T-helper 2 cell treated with Interferon-gamma antibody and Interleukin-4, amounts not matched to agents 5 μg/mL and 100 μg/mL, for 36 hours (primary cell): ENCODE results near the gene MEIS2.

ENCODE experiments used
- DNase-seq: peaks from one replicate; pipeline ENCODE4 v3.0.0; 2021; ENCODE audit warnings: low spot score
- H3K27ac Mint-ChIP-seq: one replicate; pipeline ENCODE4 v1.8.0; 2021; ENCODE audit warnings: mild to moderate bottlenecking, mixed read lengths
- H3K27me3 Mint-ChIP-seq: one replicate; pipeline ENCODE4 v1.8.0; 2021; ENCODE audit warnings: low read depth, mixed read lengths
- H3K36me3 Mint-ChIP-seq: one replicate; pipeline ENCODE4 v1.8.0; 2021; ENCODE audit warnings: low read depth, mixed read lengths
- H3K4me1 Mint-ChIP-seq: one replicate; pipeline ENCODE4 v1.8.0; 2021; ENCODE audit warnings: low read depth, mixed read lengths
- H3K4me3 Mint-ChIP-seq: one replicate; pipeline ENCODE4 v1.8.0; 2022; ENCODE audit warnings: mild to moderate bottlenecking, moderate library complexity, mixed read lengths
- H3K9me3 Mint-ChIP-seq: one replicate; pipeline ENCODE4 v1.8.0; 2021; ENCODE audit warnings: mixed read lengths

Gene MEIS2

DNA sequence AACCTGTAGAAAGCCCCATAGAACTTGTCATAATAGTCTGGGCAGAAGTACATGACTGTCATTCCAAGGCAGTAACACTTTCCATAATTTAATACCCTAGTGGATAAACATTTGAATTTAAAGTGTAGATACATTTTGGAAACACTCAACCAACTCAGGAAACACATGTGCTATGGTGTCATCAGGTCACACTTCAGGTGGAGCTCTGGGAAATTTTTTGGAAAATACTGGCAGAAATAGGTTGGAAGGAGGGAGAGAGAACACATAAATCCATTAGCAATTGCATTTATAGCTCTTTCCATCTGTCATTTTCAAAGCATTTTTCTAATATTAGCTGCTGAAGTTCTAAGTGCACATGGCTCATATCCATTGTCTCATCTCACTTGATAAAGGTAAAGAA is 135.7 kb downstream of the MEIS2 start:
- DNase-seq = no peak
- Mint-ChIP-seq H3K27ac (no peak overlapping the region), H3K4me3 (no peak overlapping the region), H3K27me3 (no peaks in the 10 kb centered on the region), H3K4me1 (no peaks in the 10 kb centered on the region), H3K9me3 (no peaks in the 10 kb centered on the region), H3K36me3 (no peaks in the 10 kb centered on the region)

DNA sequence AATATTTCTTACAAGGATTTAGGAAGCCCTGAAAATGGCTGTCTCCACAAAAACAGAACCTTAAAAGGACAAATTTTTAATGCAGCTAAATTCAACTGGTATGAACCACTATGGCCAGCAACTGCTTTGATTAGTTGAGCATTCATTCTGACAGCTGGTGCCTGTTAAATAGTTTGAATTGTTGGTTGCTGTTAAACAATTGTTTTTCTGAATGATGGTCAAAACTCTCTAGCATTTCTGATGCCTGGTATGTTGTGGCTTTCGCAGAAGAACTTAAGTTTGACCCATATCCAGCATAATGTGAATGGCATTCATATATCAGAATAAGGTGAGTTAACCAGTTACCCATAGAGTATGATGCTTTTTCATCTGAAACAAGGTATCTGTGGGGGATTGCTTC is 138.4 kb downstream of the MEIS2 start:
- H3K27me3 Mint-ChIP-seq = no peaks in the 10 kb centered on the region
- no peaks in the 10 kb centered on the region for H3K4me1 Mint-ChIP-seq
- no peaks in the 10 kb centered on the region for H3K9me3 Mint-ChIP-seq
- no peak for DNase-seq
- no peak overlapping the region for H3K4me3 Mint-ChIP-seq
- H3K36me3 Mint-ChIP-seq = no peaks in the 10 kb centered on the region
- no peak overlapping the region for H3K27ac Mint-ChIP-seq

DNA sequence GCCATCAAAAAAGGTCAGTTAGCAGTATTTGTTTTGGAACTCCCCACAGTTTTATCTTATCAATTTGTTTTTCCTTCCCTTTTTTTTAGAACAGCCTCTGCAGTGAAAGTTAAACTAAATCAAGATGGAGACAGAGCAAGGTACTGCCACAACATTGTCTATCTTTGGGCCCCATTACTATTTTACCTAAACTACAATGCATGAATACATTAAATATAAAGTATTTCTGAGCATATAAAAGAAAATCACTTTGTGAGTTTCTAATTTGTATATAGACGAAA is 139.5 kb downstream of the MEIS2 start:
- H3K4me3 Mint-ChIP-seq = no peak overlapping the region
- no peak for DNase-seq
- no peak overlapping the region for H3K27ac Mint-ChIP-seq
- no peaks in the 10 kb centered on the region for H3K27me3 Mint-ChIP-seq
- no peaks in the 10 kb centered on the region for H3K9me3 Mint-ChIP-seq
- no peaks in the 10 kb centered on the region for H3K4me1 Mint-ChIP-seq
- H3K36me3 Mint-ChIP-seq = no peaks in the 10 kb centered on the region

DNA sequence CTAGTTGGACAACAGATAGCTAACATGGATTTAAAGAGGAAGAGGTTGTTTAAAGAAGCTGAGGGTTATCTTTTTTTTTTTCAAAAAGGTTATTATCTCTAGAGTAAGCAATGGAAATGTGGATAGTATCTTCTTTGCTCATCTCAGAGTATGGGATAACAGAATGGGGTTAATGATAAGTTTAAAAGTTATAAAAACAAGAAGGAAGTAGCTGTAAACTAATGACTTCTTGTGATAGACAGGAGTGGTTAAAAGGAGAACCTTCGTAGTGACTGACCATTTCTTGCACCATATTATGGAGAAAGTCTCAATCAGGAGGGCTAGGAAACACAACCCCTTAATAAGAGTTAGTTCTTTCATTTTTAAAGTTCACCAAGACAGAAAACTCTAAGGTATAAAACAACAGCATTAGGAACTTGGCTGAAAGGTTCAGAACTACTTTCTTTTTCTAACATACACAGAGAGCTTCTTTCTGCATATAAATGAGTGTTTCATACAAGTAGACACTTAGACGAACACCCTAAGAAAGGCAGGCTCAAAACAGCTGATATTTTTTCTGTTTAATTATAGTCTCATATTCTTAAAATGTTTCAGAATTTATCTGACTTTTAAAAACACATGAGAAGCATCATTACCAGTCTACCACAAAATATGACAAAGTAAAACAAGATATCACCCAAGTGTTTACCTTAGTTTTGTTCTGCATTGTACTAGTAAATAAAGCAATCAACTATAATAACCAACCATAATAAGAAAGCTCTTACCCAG is 140.0 kb downstream of the MEIS2 start:
- no peak for DNase-seq
- Mint-ChIP-seq H3K4me3 (no peak overlapping the region), H3K27me3 (no peaks in the 10 kb centered on the region), H3K9me3 (no peaks in the 10 kb centered on the region), H3K27ac (no peak overlapping the region), H3K4me1 (no peaks in the 10 kb centered on the region), H3K36me3 (no peaks in the 10 kb centered on the region)

DNA sequence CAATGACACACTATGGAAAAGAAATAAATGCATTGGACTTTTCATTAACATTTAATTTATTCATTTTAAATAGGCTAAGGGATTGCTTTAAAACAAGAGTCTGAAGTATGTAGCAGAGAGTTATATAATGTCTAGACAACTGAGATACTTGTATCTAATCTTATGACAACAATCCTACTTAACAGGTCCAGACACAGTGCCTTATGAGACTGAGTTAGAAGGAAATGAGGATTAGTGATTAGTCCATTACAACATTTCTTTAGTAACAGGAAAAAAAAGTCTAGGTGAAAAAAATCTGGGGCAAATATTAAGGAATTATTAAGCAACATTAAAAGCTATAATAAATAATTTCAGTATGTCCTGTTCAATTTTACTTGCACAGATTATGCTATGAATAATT is 140.6 kb downstream of the MEIS2 start:
- DNase-seq = no peak
- no peaks in the 10 kb centered on the region for H3K36me3 Mint-ChIP-seq
- no peaks in the 10 kb centered on the region for H3K27me3 Mint-ChIP-seq
- H3K4me3 Mint-ChIP-seq = no peak overlapping the region
- H3K27ac Mint-ChIP-seq = no peak overlapping the region
- H3K9me3 Mint-ChIP-seq = no peaks in the 10 kb centered on the region
- no peaks in the 10 kb centered on the region for H3K4me1 Mint-ChIP-seq

DNA sequence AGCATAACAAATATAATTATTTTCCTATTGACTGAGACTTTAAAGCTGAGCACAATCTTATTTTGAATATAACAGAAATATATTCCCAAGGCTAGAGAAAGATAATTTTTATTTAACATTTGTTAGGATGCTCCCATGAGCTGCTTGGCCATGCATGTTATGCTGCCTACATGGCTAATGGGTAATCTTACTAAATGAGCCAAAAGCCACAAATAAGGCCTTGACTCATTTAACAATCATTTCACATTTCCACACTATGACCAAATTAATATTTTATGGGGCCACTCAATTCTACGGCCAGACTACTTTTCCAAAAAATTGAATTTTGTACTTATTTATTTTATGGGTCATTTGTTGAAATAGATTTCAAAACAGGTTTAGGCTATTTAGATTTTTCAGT is 141.7 kb downstream of the MEIS2 start:
- Mint-ChIP-seq H3K4me1 (no peaks in the 10 kb centered on the region), H3K4me3 (no peak overlapping the region), H3K36me3 (no peaks in the 10 kb centered on the region), H3K9me3 (no peaks in the 10 kb centered on the region), H3K27ac (no peak overlapping the region), H3K27me3 (no peaks in the 10 kb centered on the region)
- DNase-seq = no peak

DNA sequence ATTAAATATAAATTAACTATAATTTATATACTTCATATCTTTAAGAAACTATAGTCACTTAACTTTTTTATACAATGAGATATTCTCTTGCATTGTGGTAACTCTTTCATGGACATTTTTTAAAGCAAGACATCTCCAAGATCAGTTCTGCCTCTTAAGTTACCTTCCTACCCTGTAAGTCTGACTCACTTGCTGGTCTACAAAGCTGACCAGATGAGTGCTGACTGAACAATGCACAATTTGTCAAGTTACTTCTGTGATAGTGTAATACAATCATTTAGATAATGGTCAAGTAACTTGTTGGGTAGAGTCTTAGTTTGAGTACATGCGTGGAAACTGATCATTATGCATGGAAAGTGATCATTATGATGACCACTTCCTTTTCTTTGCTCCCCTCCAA is 145.9 kb downstream of the MEIS2 start:
- H3K27ac Mint-ChIP-seq = no peak overlapping the region
- no peak for DNase-seq
- H3K27me3 Mint-ChIP-seq = no peaks in the 10 kb centered on the region
- no peaks in the 10 kb centered on the region for H3K9me3 Mint-ChIP-seq
- H3K4me1 Mint-ChIP-seq = no peaks in the 10 kb centered on the region
- H3K36me3 Mint-ChIP-seq = no peaks in the 10 kb centered on the region
- no peak overlapping the region for H3K4me3 Mint-ChIP-seq

DNA sequence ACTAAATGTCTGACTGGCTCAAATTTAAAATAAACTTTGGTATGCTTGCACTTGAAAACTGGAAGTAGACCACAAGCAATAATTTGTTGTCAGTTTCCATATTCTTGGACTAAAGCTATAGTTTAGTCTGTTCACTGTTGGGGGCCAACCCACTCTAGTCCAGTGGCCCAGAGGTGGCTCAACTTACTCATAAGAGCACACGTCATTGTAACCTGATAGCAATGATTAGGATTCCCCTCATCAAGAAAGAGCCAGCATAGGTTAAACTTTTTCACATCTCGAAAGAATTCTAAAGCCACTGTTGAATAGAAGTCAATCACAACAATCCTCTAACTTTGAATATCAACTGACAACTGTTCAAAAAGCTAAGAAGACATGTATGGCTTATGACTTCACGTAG is 147.0 kb downstream of the MEIS2 start:
- DNase-seq = no peak
- H3K27ac Mint-ChIP-seq = no peak overlapping the region
- H3K27me3 Mint-ChIP-seq = no peaks in the 10 kb centered on the region
- H3K4me1 Mint-ChIP-seq = no peaks in the 10 kb centered on the region
- no peaks in the 10 kb centered on the region for H3K36me3 Mint-ChIP-seq
- no peaks in the 10 kb centered on the region for H3K9me3 Mint-ChIP-seq
- H3K4me3 Mint-ChIP-seq = no peak overlapping the region

DNA sequence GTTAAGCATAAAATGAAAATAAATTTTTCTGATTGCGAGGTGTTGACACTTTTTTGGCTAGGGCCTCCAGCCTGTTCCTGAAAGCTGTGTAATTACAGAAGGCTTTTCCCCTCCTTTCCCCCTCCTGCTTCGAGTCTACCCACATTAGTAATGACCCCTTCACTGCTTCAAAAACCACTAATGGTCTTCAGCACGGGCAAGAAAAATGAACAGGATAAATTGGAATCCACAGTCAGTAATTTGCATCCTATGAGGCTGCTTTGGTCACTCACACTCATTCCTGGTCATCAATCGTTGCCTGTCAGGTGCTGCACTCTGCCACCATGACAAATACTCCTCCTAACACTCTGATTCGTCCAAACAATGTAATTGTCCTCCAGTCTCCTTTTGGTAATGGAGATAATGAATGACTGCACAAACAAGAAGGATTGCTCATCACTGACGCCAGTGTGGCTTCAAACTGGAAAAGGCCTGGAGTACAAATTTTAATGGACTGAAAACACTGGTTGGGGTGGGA is 148.6 kb downstream of the MEIS2 start:
- DNase-seq = no peak
- H3K4me1 Mint-ChIP-seq = no peaks in the 10 kb centered on the region
- H3K36me3 Mint-ChIP-seq = no peaks in the 10 kb centered on the region
- no peak overlapping the region for H3K4me3 Mint-ChIP-seq
- no peak overlapping the region for H3K27ac Mint-ChIP-seq
- no peaks in the 10 kb centered on the region for H3K27me3 Mint-ChIP-seq
- H3K9me3 Mint-ChIP-seq = no peaks in the 10 kb centered on the region

DNA sequence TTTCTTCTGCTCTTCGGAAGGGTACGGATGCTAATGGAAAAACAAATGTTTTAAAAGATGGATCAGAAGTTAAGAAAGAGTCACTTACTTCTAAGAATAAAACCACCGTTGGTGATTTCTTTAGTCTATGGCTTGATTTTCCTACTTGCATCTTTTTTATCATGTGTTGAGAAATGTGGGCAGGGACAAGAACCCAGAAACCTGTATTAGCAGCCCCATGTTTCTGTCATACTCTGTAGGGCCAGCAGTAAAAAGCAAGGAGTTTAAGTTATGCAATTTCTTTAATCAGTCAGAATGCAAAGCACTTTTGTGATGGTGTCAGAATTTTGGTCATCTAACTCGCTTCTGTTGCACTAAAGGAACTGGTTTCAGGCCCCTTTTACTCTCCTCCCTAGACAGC is 150.0 kb downstream of the MEIS2 start:
- Mint-ChIP-seq H3K27ac (no peak overlapping the region), H3K27me3 (no peaks in the 10 kb centered on the region), H3K36me3 (no peaks in the 10 kb centered on the region), H3K4me3 (no peak overlapping the region), H3K4me1 (no peaks in the 10 kb centered on the region), H3K9me3 (no peaks in the 10 kb centered on the region)
- no peak for DNase-seq

DNA sequence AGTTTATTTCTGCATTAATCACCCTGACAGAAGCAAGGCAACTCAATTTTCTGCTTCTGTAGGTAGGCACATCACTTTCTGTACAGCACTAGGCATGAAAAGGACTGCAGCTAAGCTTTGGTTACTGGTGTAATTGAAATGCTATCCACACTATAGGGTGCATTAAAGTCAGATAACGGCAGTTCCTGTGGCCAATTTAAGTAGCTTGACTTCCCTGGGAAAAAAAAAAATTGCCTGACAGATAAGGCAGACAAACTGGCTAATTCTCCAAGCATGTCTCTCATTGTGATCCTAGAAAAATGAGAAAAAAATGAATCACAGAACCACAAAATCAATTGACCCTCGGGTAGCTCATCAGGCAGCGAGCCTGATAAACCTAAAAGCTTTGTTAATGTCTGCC is 151.4 kb downstream of the MEIS2 start:
- no peaks in the 10 kb centered on the region for H3K27me3 Mint-ChIP-seq
- no peaks in the 10 kb centered on the region for H3K4me1 Mint-ChIP-seq
- H3K27ac Mint-ChIP-seq = no peak overlapping the region
- no peak for DNase-seq
- H3K36me3 Mint-ChIP-seq = no peaks in the 10 kb centered on the region
- no peaks in the 10 kb centered on the region for H3K9me3 Mint-ChIP-seq
- no peak overlapping the region for H3K4me3 Mint-ChIP-seq

DNA sequence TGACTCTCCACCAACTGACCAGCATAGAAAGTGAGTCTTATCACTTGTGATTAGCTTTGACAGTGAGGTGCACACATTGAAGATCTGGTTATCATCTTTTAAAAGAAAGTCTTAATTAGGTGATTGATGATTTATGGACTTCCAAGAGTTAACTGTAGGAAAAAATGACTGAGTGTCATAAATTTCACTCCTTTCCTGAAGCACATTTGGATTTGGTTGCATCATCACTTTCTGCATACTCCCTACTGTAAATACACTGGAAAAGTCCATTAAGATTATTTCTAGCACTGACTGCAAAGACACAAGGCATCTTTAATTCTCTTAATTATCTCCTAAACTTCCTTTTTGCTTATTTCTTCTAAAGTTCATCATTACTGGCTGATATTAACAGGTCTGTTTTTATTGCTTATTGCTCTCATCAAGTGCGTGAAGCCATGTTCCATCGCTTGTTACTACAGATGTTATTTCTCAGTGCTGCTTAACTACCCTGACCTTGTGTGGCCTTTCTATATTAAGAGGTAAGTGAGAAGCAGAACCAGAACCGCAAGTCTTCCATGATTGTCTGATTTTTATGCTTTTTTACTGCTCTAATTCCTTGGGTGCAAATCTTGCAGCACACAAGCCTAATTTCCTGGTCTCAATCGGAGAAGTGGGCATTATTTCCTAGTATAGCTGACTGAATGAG is 153.2 kb downstream of the MEIS2 start:
- Mint-ChIP-seq H3K4me1 (no peaks in the 10 kb centered on the region), H3K36me3 (no peaks in the 10 kb centered on the region), H3K27me3 (no peaks in the 10 kb centered on the region), H3K9me3 (no peaks in the 10 kb centered on the region), H3K4me3 (no peak overlapping the region), H3K27ac (no peak overlapping the region)
- DNase-seq = no peak

DNA sequence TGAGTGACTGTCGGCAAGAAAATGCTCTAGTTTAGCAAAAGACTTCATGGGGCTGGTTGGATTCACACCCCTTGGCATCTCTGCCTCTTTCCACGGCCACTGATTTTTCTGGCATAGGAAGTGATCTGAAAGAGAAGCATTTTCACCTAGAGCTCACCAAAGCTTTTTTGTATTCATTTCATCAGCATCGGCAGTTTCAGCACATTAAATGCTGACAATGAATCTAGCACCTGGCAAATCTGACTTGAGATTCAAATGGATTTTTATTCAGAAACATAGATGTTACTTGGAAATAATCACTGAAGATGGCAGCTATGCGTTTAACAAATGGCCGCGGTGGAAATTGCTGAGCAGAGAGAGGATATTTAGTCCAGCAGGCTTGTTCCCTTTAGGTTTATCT is 155.9 kb downstream of the MEIS2 start:
- Mint-ChIP-seq H3K4me1 (no peaks in the 10 kb centered on the region), H3K9me3 (no peaks in the 10 kb centered on the region), H3K4me3 (no peak overlapping the region), H3K36me3 (no peaks in the 10 kb centered on the region), H3K27me3 (no peaks in the 10 kb centered on the region), H3K27ac (no peak overlapping the region)
- no peak for DNase-seq

DNA sequence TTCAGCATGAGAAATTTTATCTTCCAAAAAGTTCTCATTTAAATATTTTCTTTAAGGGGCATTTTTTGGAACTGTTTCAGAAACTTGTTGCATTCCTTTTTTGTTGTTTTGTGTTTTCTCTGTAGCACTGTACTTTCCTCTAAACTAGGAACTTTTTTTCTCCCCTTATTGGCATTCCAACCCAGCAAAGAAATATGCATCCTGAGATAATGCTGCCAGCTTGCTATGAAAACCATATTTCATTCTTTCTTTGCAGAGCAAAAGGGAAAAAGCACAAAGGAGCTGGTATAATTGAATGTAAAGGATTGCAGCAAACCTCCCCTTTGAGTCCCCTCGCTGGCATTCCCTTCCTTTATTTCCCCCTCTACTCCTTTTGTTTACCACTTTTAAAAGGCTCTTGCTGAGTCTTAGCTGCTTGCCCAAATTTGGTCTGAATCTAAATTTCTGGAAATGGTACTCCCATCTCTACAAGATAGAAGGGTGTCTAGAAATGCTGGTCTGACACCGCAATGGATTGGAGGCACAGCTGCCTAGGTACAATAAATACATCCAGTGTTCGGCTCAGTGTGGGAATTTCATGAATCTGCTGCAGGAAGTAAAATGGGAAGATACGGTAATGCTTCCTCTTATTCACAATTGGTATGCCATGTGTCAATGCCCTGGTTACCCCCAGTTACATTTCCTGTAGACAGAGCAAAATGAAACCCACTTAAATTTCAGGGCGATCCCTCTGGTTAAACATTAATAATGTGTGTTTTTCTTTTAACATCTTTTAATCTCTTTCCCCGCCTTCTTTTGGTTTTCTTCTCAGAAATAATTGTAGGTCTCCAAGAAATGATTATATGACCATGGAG is 156.6 kb downstream of the MEIS2 start:
- Mint-ChIP-seq H3K36me3 (no peaks in the 10 kb centered on the region), H3K27me3 (no peaks in the 10 kb centered on the region), H3K4me3 (no peak overlapping the region), H3K4me1 (no peaks in the 10 kb centered on the region), H3K9me3 (no peaks in the 10 kb centered on the region), H3K27ac (no peak overlapping the region)
- DNase-seq = no peak
